GM12878 (cell line): ENCODE measurements around the gene TMEM163. TPM values are rescaled to one million over a fixed set of nuclear protein-coding genes. Genes with fewer than 3 reads are reported as not detected.

Source experiments
- ATAC-seq: fragments of 200-7000 bp; cut with Tn5 transposase; 3 replicates; pipeline ENCODE4 v1.9.1; 2020; ENCODE audit warnings: mild to moderate bottlenecking, moderate library complexity
- BruUV-seq: library from RNA; stranded (reverse); fragments of 400-500 nt; replicated peaks from 2 replicates; lab custom pipeline; 2021; lab: Mats Ljungman, UMichigan
- CTCF ChIA-PET: fragments of 300-600 bp; sonication (Branson Sonifier 250); formaldehyde crosslinking; extraction: SDS; loops from one replicate; lab custom pipeline; 2021; ENCODE audit warnings: inconsistent platforms; lab: Yijun Ruan, JAX
- POLR2A ChIA-PET: fragments of 350-600 bp; formaldehyde crosslinking; extraction: SDS; loops from one replicate; lab custom pipeline; 2021; ENCODE audit warnings: inconsistent platforms; lab: Charles Lee
- RAD21 ChIA-PET: fragments of 300-600 bp; sonication (Branson Sonifier 250); formaldehyde crosslinking; loops from one replicate; lab custom pipeline; 2023; ENCODE audit warnings: antibody characterized with exemption; ENCODE audit not compliant: unreplicated experiment; lab: Charles Lee
- SMC1A ChIA-PET: fragments of 300-600 bp; sonication (Branson Sonifier 250); formaldehyde crosslinking; loops from one replicate; lab custom pipeline; 2023; ENCODE audit not compliant: unreplicated experiment, uncharacterized antibody; lab: Charles Lee
- DNase-seq: peaks from one replicate; pipeline ENCODE4 v3.0.0-alpha.2; 2011; ENCODE audit warnings: low read depth, low spot score
- FAIRE-seq: peaks from 3 replicates; lab custom pipeline; 2011; peaks lifted over from hg19 to GRCh38; lab: Jason Lieb, UNC
- H2AFZ ChIP-seq: 2 replicates; pipeline ENCODE4 v1.6.0; 2011; ENCODE audit warnings: low read depth, low read length, control low read depth; ENCODE audit not compliant: control insufficient read depth
- H3K27ac ChIP-seq: 2 replicates; pipeline ENCODE4 v1.5.1; 2011; ENCODE audit warnings: control low read depth; ENCODE audit not compliant: control insufficient read depth, insufficient read depth
- H3K27me3 ChIP-seq, 2 experiments: replicated peaks in 1 of 2; 2 replicates each; pipeline versions ENCODE4 v1.6.0 to v1.6.1; 2011; ENCODE audit warnings: low read length in 1 of 2; ENCODE audit not compliant: control insufficient read depth in 2 of 2, insufficient read depth in 2 of 2
- H3K36me3 ChIP-seq, 2 experiments: 2 replicates each; pipeline ENCODE4 v1.5.1; 2011; ENCODE audit warnings: low read length in 1 of 2; ENCODE audit not compliant: control insufficient read depth in 2 of 2, insufficient read depth in 2 of 2
- H3K4me1 ChIP-seq: 2 replicates; pipeline ENCODE4 v1.6.1; 2011; ENCODE audit warnings: mild to moderate bottlenecking, low read length, moderate library complexity, mixed read lengths; ENCODE audit not compliant: control insufficient read depth, insufficient read depth
- H3K4me2 ChIP-seq: 2 replicates; pipeline ENCODE4 v1.6.0; 2011; ENCODE audit warnings: control low read depth; ENCODE audit not compliant: control insufficient read depth, insufficient read depth
- H3K4me3 ChIP-seq: fragments of 200-600 bp; sonication (generic); 2 replicates; pipeline ENCODE4 v1.5.1; 2016
- H3K79me2 ChIP-seq: 2 replicates; pipeline ENCODE4 v1.6.0; 2011; ENCODE audit warnings: low read length; ENCODE audit not compliant: control insufficient read depth, insufficient read depth
- H3K9ac ChIP-seq: 2 replicates; pipeline ENCODE4 v1.8.0; 2011; ENCODE audit warnings: low read length, control low read depth, mixed read lengths; ENCODE audit not compliant: control insufficient read depth, insufficient read depth
- H3K9me3 ChIP-seq: replicated peaks from 3 replicates; pipeline ENCODE4 v1.5.1; 2011; ENCODE audit warnings: mild to moderate bottlenecking, low read length; ENCODE audit not compliant: control insufficient read depth, insufficient read depth
- H4K20me1 ChIP-seq: 2 replicates; pipeline ENCODE4 v1.6.0; 2011; ENCODE audit not compliant: control insufficient read depth, insufficient read depth
- ASH2L ChIP-seq: fragments of 300-600, 200-600 bp; sonication (generic); IDR thresholded peaks from 2 replicates; pipeline ENCODE4 v1.6.1; 2017; ENCODE audit warnings: low read depth, mild to moderate bottlenecking, borderline replicate concordance
- CBFB ChIP-seq: IDR thresholded peaks from 2 replicates; pipeline ENCODE4 v1.6.1; 2016; ENCODE audit warnings: antibody characterized with exemption, low read depth
- DPF2 ChIP-seq: fragments of 450-650 bp; IDR thresholded peaks from 2 replicates; pipeline ENCODE4 v1.6.1; 2017; ENCODE audit warnings: mild to moderate bottlenecking
- EGR1 ChIP-seq, 2 experiments: IDR thresholded peaks; 1 replicate in 1 of 2; 2 replicates in 1 of 2; pipeline ENCODE4 v1.6.1; 2011 to 2012; ENCODE audit warnings: low read depth in 2 of 2, low read length in 2 of 2, borderline replicate concordance in 1 of 2, mild to moderate bottlenecking in 1 of 2, moderate library complexity in 1 of 2
- EZH2 ChIP-seq: IDR thresholded peaks from 2 replicates; pipeline ENCODE4 v1.6.1; 2012; ENCODE audit warnings: low read depth, mild to moderate bottlenecking, control low read depth, inconsistent platforms, low read length, borderline replicate concordance; ENCODE audit not compliant: control insufficient read depth
- HDAC2 ChIP-seq: fragments of 200-600 bp; sonication (generic); IDR thresholded peaks from 2 replicates; pipeline ENCODE4 v1.6.1; 2017
- HSF1 ChIP-seq: fragments of 150-350 bp; IDR thresholded peaks from 2 replicates; pipeline ENCODE4 v1.6.1; 2014; ENCODE audit warnings: mild to moderate bottlenecking, low read depth, low read length
- JUNB ChIP-seq: IDR thresholded peaks from 2 replicates; pipeline ENCODE4 v1.6.1; 2016; ENCODE audit warnings: antibody characterized with exemption, mild to moderate bottlenecking
- JUND ChIP-seq: IDR thresholded peaks from 2 replicates; pipeline ENCODE4 v1.6.1; 2012; ENCODE audit warnings: low read depth, mild to moderate bottlenecking, low read length, improper control_type of control experiment, moderate library complexity
- MLLT1 ChIP-seq: fragments of 450-650 bp; IDR thresholded peaks from 2 replicates; pipeline ENCODE4 v1.6.1; 2016; ENCODE audit warnings: mild to moderate bottlenecking
- MTA3 ChIP-seq: IDR thresholded peaks from 2 replicates; pipeline ENCODE4 v1.6.1; 2012; ENCODE audit warnings: low read length, inconsistent platforms, borderline replicate concordance
- PAX5 ChIP-seq: IDR thresholded peaks from 2 replicates; pipeline ENCODE4 v1.6.1; 2011; ENCODE audit warnings: low read depth, low read length, borderline replicate concordance
- PML ChIP-seq: IDR thresholded peaks from 2 replicates; pipeline ENCODE4 v1.6.1; 2012; ENCODE audit warnings: low read length, inconsistent platforms
- RFX5 ChIP-seq: IDR thresholded peaks from 2 replicates; pipeline ENCODE4 v1.6.1; 2011; ENCODE audit warnings: low read depth, low read length, improper control_type of control experiment
- SMARCA5 ChIP-seq: fragments of 450-650 bp; IDR thresholded peaks from 2 replicates; pipeline ENCODE4 v1.6.1; 2017; ENCODE audit warnings: mild to moderate bottlenecking
- SMC3 ChIP-seq: IDR thresholded peaks from 2 replicates; pipeline ENCODE4 v1.6.1; 2011; ENCODE audit warnings: low read length, improper control_type of control experiment, borderline replicate concordance
- ZNF687 ChIP-seq: fragments of 450-650 bp; IDR thresholded peaks from 2 replicates; pipeline ENCODE4 v1.6.1; 2017; ENCODE audit warnings: mild to moderate bottlenecking, moderate library complexity
- in situ Hi-C: fragments of 300-500 bp; cut with MboI; formaldehyde crosslinking; loops from 9 replicates; pipeline ENCODE4 v1.14.3; 2018; ENCODE audit warnings: mixed read lengths
- intact Hi-C: fragments of 100-400 bp; cut with micrococcal nuclease; formaldehyde crosslinking; loops from one replicate; pipeline ENCODE4 v1.14.2; 2022; ENCODE audit not compliant: unreplicated experiment
- polyA plus RNA-seq, 11 experiments: library from polyadenylated mRNA; depleted of rRNA in 4 of 11; unstranded in 6 of 11; stranded (reverse) in 5 of 11; fragments of >200 nt; fragmentation: Nextera tagmentation in 4 of 11; fragmentation: Illumina TruSeq in 1 of 11; extraction: Ambion mirVana in 4 of 11; extraction: Trizol in 1 of 11; gene quantifications; 1 replicate in 1 of 11; 2 replicates in 10 of 11; pipeline versions ENCODE4 v1.2.1 to v1.2.3, GENCODE V29; 2011 to 2016; ENCODE audit warnings: inconsistent platforms in 2 of 11, missing spikeins in 2 of 11, low read depth in 1 of 11
- total RNA-seq, 4 experiments: library from RNA; depleted of rRNA in 3 of 4; stranded (reverse); fragments of >200 nt in 3 of 4; fragmentation: Illumina TruSeq in 1 of 4; extraction: Trizol in 1 of 4; gene quantifications; 2 replicates each; pipeline versions ENCODE4 v1.2.1 to v1.2.3, GENCODE V29; 2013 to 2021

TMEM163 gene
- total and polyA plus RNA-seq, 10 of the 15 experiments (the other 5 are each of a cell fraction or from before 2014, with no cell fraction given) = 0.05 to 0.11 (median 0.07) TPM; not detected in 4

GRCh38 chr2:134760385-134760784 is 41.6 kb upstream of the TMEM163 start:
- Histone ChIP-seq H3K27me3 (no peaks in the 10 kb centered on the region), H3K36me3 (no peaks in the 10 kb centered on the region), H3K4me2 (no peak overlapping the region), H3K4me3 (no peak overlapping the region), H3K4me1 (peaks cover 11% of the 10 kb centered on the region; the same call in 1 of the 2 replicates), H3K9me3 (no peaks in the 10 kb centered on the region; the same call in 2 of the 3 replicates), H3K9ac (no peak overlapping the region), H2AFZ (no peak overlapping the region), H4K20me1 (no peaks in the 10 kb centered on the region), H3K27ac (no peak overlapping the region)
- SMC1A ChIA-PET = no interaction called here
- POLR2A ChIA-PET = no interaction called here
- CTCF ChIA-PET = no interaction called here
- in situ Hi-C loops (no loop called here), intact Hi-C loops (no loop called here)
- BruUV-seq = no TSS peak
- no peak for FAIRE-seq
- no peak for DNase-seq
- RAD21 ChIA-PET = no interaction called here
- TF ChIP-seq HSF1 = no peak
- TF ChIP-seq SMC3 = no peak
- no peak for TF ChIP-seq CBFB
- no peak for TF ChIP-seq DPF2
- TF ChIP-seq SMARCA5 = no peak
- no peak for TF ChIP-seq JUNB
- no peak for TF ChIP-seq JUND
- TF ChIP-seq RFX5 = no peak
- no peak for TF ChIP-seq ZNF687
- no peak for TF ChIP-seq EZH2
- TF ChIP-seq PML = no peak
- no peak for TF ChIP-seq EGR1 (IDR thresholded peaks at IDR 0.05; ENCODE audit: borderline replicate concordance in 1 of 2, low read depth in 2 of 2, low read length in 2 of 2)
- no peak for TF ChIP-seq ASH2L
- no peak for TF ChIP-seq PAX5
- TF ChIP-seq MLLT1 = no peak
- TF ChIP-seq HDAC2 = no peak
- no peak for TF ChIP-seq MTA3
- TF ChIP-seq, all 136 proteins: peak for 0
- no peak for ATAC-seq
- H3K79me2 ChIP-seq = no peaks in the 10 kb centered on the region
